ENCODE data around the gene HYLS1. TPM values are rescaled to one million over a fixed set of nuclear protein-coding genes. Genes with fewer than 3 reads are reported as not detected.

HYLS1 gene
- total and polyA plus RNA-seq, 2 experiments from 2014 or later = 14.6 to 25.7 TPM

- Histone ChIP-seq H4K20me1 (replicated peaks; ENCODE audit: insufficient read depth) (no peaks in the 10 kb centered on the region), H3K36me3 (ENCODE audit: insufficient read depth) (no peaks in the 10 kb centered on the region), H3K9me2 (ENCODE audit: insufficient read depth) (no peaks in the 10 kb centered on the region), H3K4me2 (no peak overlapping the region), H3K4me1 (ENCODE audit: insufficient read depth) (peaks cover 13% of the 10 kb centered on the region), H2AFZ (no peak overlapping the region), H3K79me2 (replicated peaks; ENCODE audit: insufficient read depth) (no peaks in the 10 kb centered on the region), H3K27ac (ENCODE audit: low read depth) (no peak overlapping the region), H3F3A (replicated peaks; ENCODE audit: low read depth) (no peaks in the 10 kb centered on the region), H3K27me3 (ENCODE audit: insufficient read depth) (no peaks in the 10 kb centered on the region), H3K4me3 (no peak overlapping the region)
- no peaks in the 10 kb centered on the region for H3K36me3 Mint-ChIP-seq (ENCODE audit: low read depth)
- TF ChIP-seq EZH2 (IDR thresholded peaks at IDR 0.05; ENCODE audit: low read depth, unreplicated experiment) = no peak
- TF ChIP-seq ZNF331 (CRISPR knock-in tag; IDR thresholded peaks at IDR 0.05; ENCODE audit: low read depth) = no peak
- TF ChIP-seq CTCF (conservative IDR thresholded peaks at IDR 0.05; ENCODE audit: low read depth in 2 of 2) = no peak
- no peak for TF ChIP-seq JUNB (IDR thresholded peaks at IDR 0.05; ENCODE audit: unreplicated experiment)
- TF ChIP-seq EZH2phosphoT487 (IDR thresholded peaks at IDR 0.05; ENCODE audit: unreplicated experiment) = no peak
- TF ChIP-seq STAT1 (IDR thresholded peaks at IDR 0.05; ENCODE audit: unreplicated experiment) = no peak
- TF ChIP-seq CREB1 (CRISPR knock-in tag; IDR thresholded peaks at IDR 0.05; ENCODE audit: low read depth) = no peak
- TF ChIP-seq NANOG (IDR thresholded peaks at IDR 0.05; ENCODE audit: borderline replicate concordance) = no peak
- no peak for TF ChIP-seq ZNF462 (CRISPR knock-in tag; IDR thresholded peaks at IDR 0.05)
- TF ChIP-seq ETS1 (IDR thresholded peaks at IDR 0.05) = no peak
- no peak for TF ChIP-seq POLR2AphosphoS5 (IDR thresholded peaks at IDR 0.05; ENCODE audit: low read depth)
- TF ChIP-seq ZNF114 (CRISPR knock-in tag; IDR thresholded peaks at IDR 0.05) = no peak
- H3K27ac Mint-ChIP-seq = no peak overlapping the region
- no peak overlapping the region for H3K4me3 Mint-ChIP-seq
- H3K4me1 Mint-ChIP-seq = peaks cover 22% of the 10 kb centered on the region
- H3K9me3 Mint-ChIP-seq = no peaks in the 10 kb centered on the region; the same call in 2 of the 3 replicates
- no peak for ATAC-seq
- no peak for DNase-seq (ENCODE audit: low spot score)
- H3K27me3 Mint-ChIP-seq (ENCODE audit: insufficient read depth, low read depth, poor library complexity) = peaks cover 15% of the 10 kb centered on the region
These were observed 52.7 kb downstream of the HYLS1 start for GRCh38 chr11:125940145-125940544.

All from GM23338 (cell line).